Astrocyte of the spinal cord (primary cell): ENCODE results near the gene MME.

Source experiments
- DNase-seq: peaks from one replicate; pipeline ENCODE4 v3.0.0; 2011; ENCODE audit warnings: low read depth, low spot score
- H3K4me3 ChIP-seq: 2 replicates; pipeline ENCODE4 v1.5.1; 2011; ENCODE audit warnings: low read depth, mild to moderate bottlenecking, low read length, moderate library complexity
- in situ Hi-C: cut with HindIII; loops from 2 replicates; pipeline ENCODE4 v1.10.0; 2017; ENCODE audit warnings: low sequenced_read_pairs
- TF ChIP-seq, protein P1 (sequence below): IDR thresholded peaks from 2 replicates; pipeline ENCODE4 v1.5.1; 2012; ENCODE audit warnings: low read depth, mild to moderate bottlenecking, low read length, inconsistent platforms

Gene MME

DNA sequence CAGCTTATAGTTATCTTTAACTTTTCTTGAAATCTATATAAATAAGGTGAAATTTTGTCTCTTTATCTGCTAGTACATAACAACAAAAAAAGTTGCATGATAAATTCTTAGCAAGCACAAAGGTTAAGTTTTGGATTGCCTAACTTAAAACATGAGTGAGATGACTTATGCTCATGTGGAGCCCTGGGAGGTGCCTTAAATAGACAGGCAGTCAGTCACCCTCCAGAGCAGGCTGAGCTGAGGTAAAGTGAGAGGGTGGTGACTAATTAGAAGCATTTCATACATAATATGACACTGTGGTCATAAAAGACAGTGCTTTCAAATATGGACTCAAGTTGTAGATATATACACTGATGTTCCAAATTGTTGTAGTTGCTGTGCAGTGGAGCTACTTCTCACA is 14.6 kb upstream of the MME start:
- DNase-seq: peak; percentile 55
- in situ Hi-C loops: no loop called here
- TF ChIP-seq, protein P1, sequence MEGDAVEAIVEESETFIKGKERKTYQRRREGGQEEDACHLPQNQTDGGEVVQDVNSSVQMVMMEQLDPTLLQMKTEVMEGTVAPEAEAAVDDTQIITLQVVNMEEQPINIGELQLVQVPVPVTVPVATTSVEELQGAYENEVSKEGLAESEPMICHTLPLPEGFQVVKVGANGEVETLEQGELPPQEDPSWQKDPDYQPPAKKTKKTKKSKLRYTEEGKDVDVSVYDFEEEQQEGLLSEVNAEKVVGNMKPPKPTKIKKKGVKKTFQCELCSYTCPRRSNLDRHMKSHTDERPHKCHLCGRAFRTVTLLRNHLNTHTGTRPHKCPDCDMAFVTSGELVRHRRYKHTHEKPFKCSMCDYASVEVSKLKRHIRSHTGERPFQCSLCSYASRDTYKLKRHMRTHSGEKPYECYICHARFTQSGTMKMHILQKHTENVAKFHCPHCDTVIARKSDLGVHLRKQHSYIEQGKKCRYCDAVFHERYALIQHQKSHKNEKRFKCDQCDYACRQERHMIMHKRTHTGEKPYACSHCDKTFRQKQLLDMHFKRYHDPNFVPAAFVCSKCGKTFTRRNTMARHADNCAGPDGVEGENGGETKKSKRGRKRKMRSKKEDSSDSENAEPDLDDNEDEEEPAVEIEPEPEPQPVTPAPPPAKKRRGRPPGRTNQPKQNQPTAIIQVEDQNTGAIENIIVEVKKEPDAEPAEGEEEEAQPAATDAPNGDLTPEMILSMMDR: no peak
- H3K4me3 ChIP-seq: no peak overlapping the region

DNA sequence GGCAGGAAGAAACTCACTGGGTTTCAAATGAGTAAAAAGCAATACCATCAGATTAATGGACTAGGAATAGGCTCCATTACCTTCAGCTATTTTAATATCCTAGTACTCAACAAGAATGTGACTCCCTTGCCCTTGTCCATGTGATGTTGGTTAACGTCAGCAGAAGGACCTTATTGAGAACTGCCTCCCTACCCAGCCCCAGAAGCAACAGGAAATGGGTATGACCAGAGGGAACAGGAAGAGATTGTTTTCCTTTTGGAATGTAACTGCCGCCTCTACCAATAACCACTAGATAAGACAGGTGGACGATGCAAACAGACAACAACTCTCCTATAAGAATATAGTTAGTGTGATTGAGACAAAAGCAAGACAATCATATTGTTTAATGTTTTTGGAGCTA is 10.4 kb upstream of the MME start:
- H3K4me3 ChIP-seq: no peak overlapping the region
- TF ChIP-seq, protein P1: no peak
- in situ Hi-C loops: no loop called here
- DNase-seq: peak; percentile 52

DNA sequence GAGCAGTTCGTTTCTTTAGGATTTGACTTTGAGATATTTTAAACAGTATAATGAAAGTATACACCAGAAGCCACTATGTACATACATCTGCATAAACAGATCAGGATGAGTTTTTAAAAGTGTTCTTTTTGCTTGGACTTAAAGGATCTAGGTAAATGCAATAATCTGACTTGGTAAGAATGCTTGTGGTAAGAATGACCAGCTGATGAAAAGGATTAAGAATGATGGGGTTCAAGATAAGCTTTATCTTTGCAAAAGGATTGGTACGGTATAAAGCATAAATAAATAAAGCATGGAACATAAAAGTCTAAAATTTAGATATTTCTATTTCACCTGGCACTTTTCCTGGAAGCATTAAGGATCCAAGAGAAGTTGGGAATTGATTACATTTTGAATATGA is 9.8 kb upstream of the MME start:
- DNase-seq: peak; percentile 33
- no peak overlapping the region for H3K4me3 ChIP-seq
- TF ChIP-seq, protein P1: no peak
- in situ Hi-C loops: no loop called here

DNA sequence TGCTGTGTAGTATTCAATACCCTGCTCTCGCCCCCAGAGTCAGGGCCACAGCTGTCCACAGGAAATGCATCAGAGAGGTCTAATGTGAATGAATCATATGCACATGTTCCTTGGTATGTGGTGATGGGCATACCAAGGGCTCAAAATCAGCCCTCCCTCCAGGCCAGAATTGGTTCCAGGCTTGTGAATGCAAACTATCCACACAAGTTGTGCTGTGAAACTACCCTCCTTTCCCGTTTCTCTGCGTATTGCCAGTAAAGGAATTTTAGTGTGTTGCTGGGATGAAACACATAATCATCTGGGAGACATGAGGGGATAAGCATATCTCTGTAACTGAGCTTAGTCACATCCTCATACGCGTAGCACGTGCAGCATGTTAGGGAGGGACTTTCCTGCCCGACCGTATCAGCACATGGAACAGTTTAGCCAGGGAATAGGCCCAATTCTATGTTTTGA is 9.2 kb upstream of the MME start:
- peak; percentile 96 for DNase-seq
- H3K4me3 ChIP-seq: no peak overlapping the region
- TF ChIP-seq, protein P1: no peak
- in situ Hi-C loops: no loop called here

DNA sequence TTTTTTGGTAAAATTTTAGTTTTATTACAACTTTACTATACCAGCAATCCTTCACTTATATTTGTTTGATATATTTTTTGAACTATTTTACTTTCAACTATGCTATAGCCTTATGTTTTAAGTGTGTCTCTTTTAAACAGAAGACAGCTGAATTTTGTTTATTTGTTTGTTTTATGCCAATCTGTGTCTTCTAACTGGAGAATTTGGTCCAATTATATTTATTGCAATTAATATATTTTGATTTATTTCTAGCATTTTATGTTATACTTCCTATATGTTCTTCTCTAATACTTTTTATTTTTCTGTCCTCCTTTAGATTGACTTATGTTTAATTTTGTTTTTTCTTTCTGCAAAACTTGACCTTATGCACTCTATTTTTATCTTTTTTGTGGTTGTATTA is 4.9 kb upstream of the MME start:
- H3K4me3 ChIP-seq: no peak overlapping the region
- TF ChIP-seq, protein P1: no peak
- in situ Hi-C loops: no loop called here
- DNase-seq: no peak

DNA sequence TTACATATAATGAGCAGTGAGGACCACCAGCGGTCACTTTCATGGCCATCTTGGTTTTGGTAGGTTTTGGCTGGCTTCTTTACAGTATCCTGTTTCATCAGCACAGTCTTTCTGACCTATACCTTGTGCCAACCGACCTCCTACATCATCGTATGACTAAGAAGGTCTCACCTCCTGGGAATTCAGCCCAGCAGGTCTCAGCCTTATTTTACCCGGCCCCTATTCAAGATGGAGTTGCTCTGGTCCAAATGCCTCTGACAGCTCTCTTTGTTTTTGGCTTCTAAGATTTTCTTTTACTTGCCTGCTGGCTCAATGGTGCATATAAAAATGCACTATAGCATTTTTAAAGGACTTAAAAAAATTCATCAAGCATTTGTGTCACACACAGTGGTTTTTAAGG is 3.2 kb upstream of the MME start:
- no peak for DNase-seq
- in situ Hi-C loops: no loop called here
- H3K4me3 ChIP-seq: no peak overlapping the region
- TF ChIP-seq, protein P1: no peak
